RWPE1 (cell line): ENCODE data around the gene PRRX2.

Source experiments
- CTCF ChIA-PET: fragments of 350-600 bp; sonication (Branson Sonifier 250); formaldehyde crosslinking; extraction: SDS; loops from one replicate; lab custom pipeline; 2021; lab: Yijun Ruan, JAX
- POLR2A ChIA-PET: fragments of 400-600 bp; formaldehyde crosslinking; extraction: SDS; loops from one replicate; lab custom pipeline; 2020; ENCODE audit warnings: antibody characterized with exemption; ENCODE audit not compliant: low non-redundant PET; lab: Yijun Ruan, JAX
- DNase-seq: peaks from one replicate; pipeline ENCODE4 v3.0.0; 2012; ENCODE audit warnings: low spot score
- H3K27ac ChIP-seq: fragments of 450-650 bp; 2 replicates; pipeline ENCODE4 v1.5.1; 2017
- CTCF ChIP-seq: fragments of 450-650 bp; conservative IDR thresholded peaks from 2 replicates; pipeline ENCODE4 v1.5.1; 2017; ENCODE audit warnings: low read depth, mild to moderate bottlenecking

PRRX2 gene

DNA sequence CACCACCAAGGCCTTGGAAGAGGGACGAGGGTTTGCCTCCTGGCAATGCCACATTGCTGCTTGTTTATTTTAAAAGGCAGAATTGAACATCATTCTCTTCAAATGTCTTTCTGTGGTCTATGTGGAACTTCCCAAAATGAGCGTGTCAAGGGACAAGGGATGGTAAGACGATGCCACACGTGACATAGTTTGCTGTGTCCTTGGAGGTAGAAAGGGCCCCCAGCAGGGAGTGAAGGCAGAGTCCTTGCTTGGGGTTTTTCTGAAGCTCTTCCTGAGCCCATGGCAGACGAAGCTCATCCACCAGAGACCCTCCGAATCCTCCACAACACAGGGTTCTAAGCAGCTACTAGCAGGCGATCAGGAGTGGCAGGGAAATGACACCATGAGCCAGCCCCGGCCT lies 28.3 kb downstream of the PRRX2 start:
- H3K27ac ChIP-seq: no peak overlapping the region
- POLR2A ChIA-PET: no interaction called here
- CTCF ChIA-PET: interaction anchor here (0.6 kb wide), 1 partner anchor 51 kb away, joined by 5 read pairs; no protein-coding TSS in a partner anchor
- TF ChIP-seq CTCF: no peak
- no peak for DNase-seq

DNA sequence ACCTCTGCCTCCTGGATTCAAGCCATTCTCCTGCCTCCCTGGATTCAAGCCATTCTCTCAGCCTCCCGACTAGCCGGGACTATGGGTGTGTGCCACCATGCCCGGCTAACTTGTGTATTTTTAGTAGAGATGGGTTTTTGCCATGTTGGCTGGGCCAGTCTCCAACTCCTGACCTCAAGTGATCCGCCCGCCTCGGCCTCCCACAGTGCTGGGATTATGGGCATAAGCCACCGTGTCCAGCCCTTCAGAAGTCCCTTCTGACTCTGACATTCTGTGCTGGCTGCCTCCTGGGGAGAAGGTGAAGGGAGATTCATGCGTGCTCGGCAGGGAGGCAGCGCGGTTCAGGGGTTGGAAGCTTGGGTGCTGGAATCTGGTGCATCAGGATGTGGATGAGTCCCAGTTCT lies 28.8 kb downstream of the PRRX2 start:
- CTCF ChIA-PET: interaction anchor here (0.6 kb wide), 1 partner anchor 52 kb away, joined by 5 read pairs; no protein-coding TSS in a partner anchor
- H3K27ac ChIP-seq: no peak overlapping the region; the same call in 1 of the 2 replicates
- no peak for TF ChIP-seq CTCF
- DNase-seq: no peak
- POLR2A ChIA-PET: no interaction called here

- no peak for TF ChIP-seq CTCF
- H3K27ac ChIP-seq: no peak overlapping the region
- DNase-seq: no peak
- CTCF ChIA-PET: interaction anchor here (0.6 to 1.6 kb wide), 5 partner anchors 22 to 1771 kb away, joined by 3 to 10 read pairs (median 3); no protein-coding TSS in a partner anchor
- POLR2A ChIA-PET: interaction anchor here (0.7 kb wide), 1 partner anchor 346 kb away, joined by 3 read pairs; no protein-coding TSS in a partner anchor
Observed at GRCh38 chr9:129695870-129696269, 30.4 kb downstream of the PRRX2 start.

DNA sequence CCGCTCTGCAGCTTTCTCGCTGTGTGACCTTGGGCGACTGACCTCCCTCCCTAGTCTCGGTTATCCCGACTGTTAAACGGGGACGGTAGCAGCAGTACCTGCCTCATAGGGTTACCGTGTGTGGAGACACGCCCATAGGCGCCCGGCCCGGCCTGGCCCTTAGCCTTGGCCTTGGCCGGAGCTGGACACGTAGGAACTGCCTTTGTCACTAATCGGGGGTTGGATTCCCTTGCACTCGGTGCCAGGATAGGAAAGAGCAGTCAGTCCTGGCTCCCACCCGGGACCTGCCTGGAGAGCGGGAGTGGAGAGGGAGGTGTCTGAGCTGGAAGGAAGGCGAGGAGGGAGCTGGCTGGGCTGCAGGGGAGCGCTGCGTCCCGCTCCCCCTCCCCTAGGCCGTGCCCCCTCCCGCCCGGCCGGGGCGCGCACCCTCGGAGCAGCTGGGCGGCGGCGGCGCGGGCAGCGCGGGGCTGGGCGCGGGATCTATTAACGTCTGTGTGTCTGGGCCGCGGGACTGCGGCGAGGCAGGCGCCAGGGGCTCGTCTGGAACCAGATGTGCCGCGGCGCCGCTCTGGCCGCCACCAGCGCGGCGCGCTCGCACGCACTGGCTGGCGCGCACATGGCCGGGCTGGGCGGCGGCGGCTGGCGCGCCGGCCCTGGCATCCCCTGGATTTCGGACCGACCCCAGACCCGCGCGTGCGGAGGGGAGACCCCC lies 31.7 kb downstream of the PRRX2 start:
- DNase-seq: peak; percentile 70
- H3K27ac ChIP-seq: peak overlapping the region; percentile 21
- ChIA-PET CTCF (interaction anchor here (0.6 to 1.7 kb wide), 6 partner anchors 30 to 1772 kb away, joined by 3 to 10 read pairs (median 6); no protein-coding TSS in a partner anchor), POLR2A (no interaction called here)
- TF ChIP-seq CTCF: no peak

- TF ChIP-seq CTCF: no peak
- CTCF ChIA-PET: interaction anchor here (0.6 to 1.7 kb wide), 3 partner anchors 40 to 106 kb away, joined by 4 to 10 read pairs (median 6); no protein-coding TSS in a partner anchor
- peak; percentile 51 for DNase-seq
- peak overlapping the region; percentile 21 for H3K27ac ChIP-seq
- POLR2A ChIA-PET: no interaction called here
Observed at GRCh38 chr9:129697656-129698253, 32.3 kb downstream of the PRRX2 start.

DNA sequence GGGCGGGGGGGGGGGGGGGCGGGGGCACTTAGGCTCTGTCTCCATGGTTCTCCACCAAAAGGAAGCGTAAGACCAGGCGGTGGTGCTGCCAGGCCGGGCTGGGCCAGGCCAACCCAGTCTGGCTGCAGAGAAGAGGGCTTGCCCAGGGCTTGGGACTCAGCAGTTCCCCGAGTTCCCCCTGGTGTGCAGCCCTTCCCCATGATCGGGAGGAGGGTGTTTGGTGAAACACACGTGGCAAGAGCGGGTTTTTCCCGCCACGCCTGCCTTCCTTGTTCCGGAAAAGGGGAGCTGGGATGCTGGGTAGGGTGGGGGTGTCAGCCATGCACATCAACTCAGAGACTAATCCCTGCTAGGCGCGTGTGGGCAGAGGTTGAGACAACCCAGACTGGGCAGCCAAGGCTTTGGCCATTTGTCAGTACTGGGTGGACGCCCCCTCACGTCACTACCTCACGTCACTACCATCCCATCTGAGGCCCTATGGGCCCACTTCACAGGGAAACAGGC lies 32.9 kb downstream of the PRRX2 start:
- no peak for DNase-seq
- ChIA-PET POLR2A (no interaction called here), CTCF (interaction anchor here (1.7 kb wide), 1 partner anchor 40 kb away, joined by 10 read pairs; no protein-coding TSS in a partner anchor)
- no peak for TF ChIP-seq CTCF
- no peak overlapping the region for H3K27ac ChIP-seq
